Naive B cell (primary cell): ENCODE data around the gene VPS37B. TPM values are rescaled to one million over a fixed set of nuclear protein-coding genes. Genes with fewer than 3 reads are reported as not detected.

Experiments used
- ATAC-seq, 2 donors: fragments of 150-1000 bp; cut with Tn5 transposase; 2 replicates each; pipeline ENCODE4 v1.10.0; 2021; ENCODE audit warnings: low read depth in 2 of 2, mild to moderate bottlenecking in 2 of 2, moderate library complexity in 2 of 2
- DNase-seq: peaks from one replicate; pipeline ENCODE4 v3.0.0; 2022
- H3K27ac Mint-ChIP-seq, 6 donors: one replicate each; pipeline ENCODE4 v1.8.0; 2020 to 2022; ENCODE audit warnings: mild to moderate bottlenecking in 6 of 6, mixed read lengths in 6 of 6, moderate library complexity in 5 of 6, inconsistent platforms in 2 of 6
- H3K27me3 Mint-ChIP-seq, 3 donors: one replicate each; pipeline ENCODE4 v1.8.0; 2021 to 2022; ENCODE audit warnings: mixed read lengths in 3 of 3, mild to moderate bottlenecking in 1 of 3
- H3K36me3 Mint-ChIP-seq, 2 donors: one replicate each; pipeline ENCODE4 v1.8.0; 2020 to 2022; ENCODE audit warnings: mixed read lengths in 2 of 2, inconsistent platforms in 1 of 2, mild to moderate bottlenecking in 1 of 2
- H3K4me1 Mint-ChIP-seq, 3 donors: one replicate each; pipeline ENCODE4 v1.8.0; 2020 to 2022; ENCODE audit warnings: mixed read lengths in 3 of 3, inconsistent platforms in 1 of 3, mild to moderate bottlenecking in 1 of 3, moderate library complexity in 1 of 3
- H3K4me3 Mint-ChIP-seq, 8 donors: one replicate each; pipeline ENCODE4 v1.8.0; 2020 to 2022; ENCODE audit warnings: mild to moderate bottlenecking in 8 of 8, mixed read lengths in 8 of 8, moderate library complexity in 8 of 8, inconsistent platforms in 2 of 8
- H3K9me3 Mint-ChIP-seq, 7 donors: one replicate each; pipeline ENCODE4 v1.8.0; 2020 to 2022; ENCODE audit warnings: mixed read lengths in 7 of 7, mild to moderate bottlenecking in 5 of 7, inconsistent platforms in 2 of 7, moderate library complexity in 1 of 7
- polyA plus RNA-seq, 6 donors: library from polyadenylated mRNA; unstranded; fragments of 300-500 nt; fragmentation: Illumina TruSeq; gene quantifications; one replicate each; pipeline ENCODE4 v1.2.3, GENCODE V29; 2021; ENCODE audit warnings: low read depth in 6 of 6

VPS37B gene
- polyA plus RNA-seq, 6 donors from 2014 or later = 43.4 to 60.9 (median 52.2) TPM

DNA sequence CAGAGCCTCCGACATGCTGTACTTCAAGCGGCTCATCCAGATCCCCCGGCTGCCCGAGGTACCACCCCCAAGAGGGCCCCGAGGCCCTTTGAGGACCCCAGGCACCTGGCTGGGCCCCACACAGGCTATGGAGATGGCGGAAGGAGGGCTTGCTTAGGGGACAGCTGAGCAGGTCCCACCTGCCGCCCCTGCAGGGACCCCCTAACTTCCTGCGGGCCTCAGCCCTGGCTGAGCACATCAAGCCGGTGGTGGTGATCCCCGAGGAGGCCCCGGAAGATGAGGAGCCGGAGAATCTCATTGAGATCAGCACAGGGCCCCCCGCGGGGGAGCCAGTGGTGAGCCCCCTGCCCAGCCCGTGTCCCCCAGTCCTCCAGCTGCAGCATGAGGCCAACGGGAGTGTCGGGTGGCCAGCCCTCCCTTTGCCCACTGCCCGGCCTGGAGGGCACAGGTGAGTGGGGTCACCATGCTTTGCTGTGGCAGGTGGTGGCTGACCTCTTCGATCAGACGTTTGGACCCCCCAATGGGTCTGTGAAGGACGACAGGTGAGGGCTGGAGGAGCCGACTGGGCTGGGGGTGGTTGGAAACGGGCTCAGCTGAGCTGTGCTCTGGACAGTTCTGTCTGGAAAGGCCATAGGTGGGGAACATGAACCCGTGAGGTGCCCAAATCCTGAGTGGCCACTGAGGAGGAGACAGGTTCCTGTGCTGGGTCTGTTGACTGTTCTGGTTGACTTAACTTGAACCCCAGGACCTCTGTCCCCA, 40.7 kb downstream of the VPS37B start:
- no peak overlapping the region for H3K4me3 Mint-ChIP-seq
- H3K27me3 Mint-ChIP-seq = no peaks in the 10 kb centered on the region
- H3K4me1 Mint-ChIP-seq = peaks cover 4 to 12% (median 9%) of the 10 kb centered on the region in 3 donors
- no peak for ATAC-seq
- DNase-seq = no peak
- H3K27ac Mint-ChIP-seq = peak overlapping the region in 2 of 6 donors; percentile 76 to 78
- no peaks in the 10 kb centered on the region for H3K9me3 Mint-ChIP-seq
- H3K36me3 Mint-ChIP-seq = peaks cover 0 to 5% of the 10 kb centered on the region in 2 donors

DNA sequence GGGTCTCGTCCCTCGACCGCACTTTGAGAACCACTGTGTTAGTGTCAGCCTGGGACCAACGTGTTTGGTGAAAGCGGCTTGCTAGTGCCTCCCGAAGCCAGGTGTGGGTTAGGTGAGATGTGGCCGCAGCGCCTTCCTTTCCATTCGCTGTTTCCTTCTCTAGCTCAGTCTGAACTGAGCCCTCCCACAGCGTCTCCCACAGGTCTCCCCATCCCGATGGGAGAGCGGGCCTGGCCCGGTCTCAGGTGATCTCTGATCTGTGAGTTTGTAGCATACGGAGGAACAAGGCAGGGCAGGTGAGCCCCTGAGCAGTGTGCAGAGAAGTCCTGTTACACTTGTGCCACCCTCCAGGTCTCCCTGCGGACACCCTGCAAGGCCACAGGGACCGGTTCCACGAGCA, 41.4 kb downstream of the VPS37B start:
- Mint-ChIP-seq H3K27ac (peak overlapping the region in 3 of 6 donors; percentile 16 to 76 (median 53)), H3K27me3 (no peaks in the 10 kb centered on the region), H3K4me3 (no peak overlapping the region), H3K4me1 (peaks cover 1 to 10% (median 5%) of the 10 kb centered on the region in 3 donors), H3K36me3 (peaks cover 4 to 5% of the 10 kb centered on the region in 2 donors), H3K9me3 (no peaks in the 10 kb centered on the region)
- ATAC-seq = no peak
- DNase-seq = no peak

DNA sequence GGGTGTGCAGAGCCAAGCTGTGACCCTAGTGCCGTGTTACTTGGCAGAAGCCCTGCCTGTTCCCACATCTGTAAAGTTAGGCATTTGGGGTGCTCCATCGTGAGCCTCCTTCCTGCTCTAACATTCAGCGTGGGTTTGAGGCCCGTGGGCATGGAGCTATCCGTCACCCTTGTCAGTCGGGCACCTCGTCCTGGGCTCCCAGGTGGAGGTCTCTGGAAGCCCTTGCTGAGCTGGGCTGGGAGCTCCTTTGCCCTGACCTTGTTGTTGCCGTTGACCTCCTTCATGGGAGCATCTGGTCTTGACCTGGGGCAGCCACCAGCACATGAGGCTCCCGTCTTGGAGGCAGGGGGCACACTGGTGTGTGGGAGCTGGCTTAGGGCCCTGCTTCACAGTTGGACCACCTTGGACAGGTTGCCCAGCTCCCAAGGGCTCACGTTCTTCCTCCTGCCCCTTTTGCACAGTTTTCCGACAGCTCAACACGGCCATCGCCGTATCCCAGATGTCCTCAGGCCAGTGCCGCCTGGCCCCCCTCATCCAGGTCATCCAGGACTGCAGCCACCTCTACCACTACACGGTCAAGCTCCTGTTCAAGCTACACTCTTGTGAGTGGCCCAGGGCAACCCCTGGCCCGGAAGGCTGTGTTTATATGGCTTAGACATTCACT, 42.2 kb downstream of the VPS37B start:
- DNase-seq = no peak
- peaks cover 2 to 8% (median 7%) of the 10 kb centered on the region in 3 donors for H3K4me1 Mint-ChIP-seq
- no peaks in the 10 kb centered on the region for H3K27me3 Mint-ChIP-seq
- H3K27ac Mint-ChIP-seq = peak overlapping the region in 2 of 6 donors; percentile 52 to 94
- H3K9me3 Mint-ChIP-seq = no peaks in the 10 kb centered on the region
- H3K36me3 Mint-ChIP-seq = peaks cover 5 to 7% of the 10 kb centered on the region in 2 donors
- no peak for ATAC-seq
- H3K4me3 Mint-ChIP-seq = no peak overlapping the region

DNA sequence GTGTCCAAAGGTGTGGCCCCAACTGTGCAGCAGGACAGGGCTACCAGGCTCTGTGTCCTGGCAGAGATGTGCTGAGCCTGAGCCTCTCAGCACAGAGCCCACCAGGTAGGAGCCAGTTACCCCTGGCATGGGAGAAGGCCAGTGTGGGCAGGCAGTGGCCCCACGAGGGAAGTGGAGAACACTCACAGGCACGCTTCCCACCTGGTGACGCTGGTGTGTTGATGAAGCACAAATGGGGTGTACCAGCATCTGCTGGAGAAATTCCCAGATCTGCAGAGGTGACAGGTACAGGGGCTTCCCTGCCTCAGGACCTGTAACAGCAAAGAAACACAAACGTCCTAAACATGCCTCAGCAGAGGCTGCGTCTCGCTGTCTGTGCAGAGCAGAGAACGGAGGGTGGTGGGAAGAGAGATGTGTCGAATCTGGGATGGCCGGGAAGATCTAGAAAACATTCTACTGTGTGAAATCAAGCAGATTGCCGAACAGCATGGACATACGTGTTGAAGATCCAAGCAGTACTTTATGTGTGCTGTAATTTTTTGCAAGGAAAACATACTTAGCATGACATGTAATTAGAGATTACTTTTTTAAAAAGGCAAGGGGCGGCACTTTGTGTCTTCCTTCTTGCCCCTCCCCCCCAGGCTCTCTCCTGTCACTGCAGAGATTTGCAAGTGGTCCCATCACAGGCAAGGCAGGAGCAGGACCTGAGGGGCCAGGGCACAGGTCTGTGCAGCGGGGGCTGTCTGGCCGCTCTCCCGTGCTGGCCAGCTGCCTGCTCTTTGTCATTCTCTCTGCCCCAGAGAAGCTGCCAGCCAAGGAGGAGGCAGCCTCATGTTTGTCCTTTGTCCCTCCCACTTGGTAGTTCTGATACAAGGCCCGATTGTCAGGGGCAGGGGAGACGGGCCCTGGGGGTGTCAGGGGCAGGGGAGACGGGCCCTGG, 43.3 kb downstream of the VPS37B start:
- Mint-ChIP-seq H3K36me3 (peaks cover 5 to 7% of the 10 kb centered on the region in 2 donors), H3K27me3 (no peaks in the 10 kb centered on the region), H3K4me1 (peaks cover 2 to 7% (median 6%) of the 10 kb centered on the region in 3 donors)

DNA sequence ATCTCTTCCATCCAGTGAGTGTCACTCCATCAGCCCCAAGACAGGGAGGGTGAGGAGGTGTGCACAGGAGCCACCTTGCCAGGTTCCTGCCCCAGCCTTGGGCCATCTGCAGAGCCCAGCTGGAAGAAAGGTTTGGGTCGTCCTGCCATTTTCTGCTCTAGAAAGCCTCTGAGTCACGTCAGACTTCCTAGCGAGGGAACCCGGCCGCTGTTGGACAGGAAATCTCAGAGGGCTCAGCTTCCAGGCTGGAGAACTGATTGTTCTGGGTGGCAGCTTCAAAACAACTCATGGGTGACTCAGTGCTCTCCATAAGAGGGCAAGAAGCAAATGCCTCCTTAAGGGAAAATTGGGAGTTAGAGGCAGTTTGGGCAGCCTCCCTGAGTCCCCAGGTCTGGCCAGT, 44.1 kb downstream of the VPS37B start:
- ATAC-seq (no peak), DNase-seq (no peak)
- H3K36me3 Mint-ChIP-seq = peaks cover 5 to 7% of the 10 kb centered on the region in 2 donors
- no peaks in the 10 kb centered on the region for H3K27me3 Mint-ChIP-seq
- H3K4me1 Mint-ChIP-seq = peaks cover 2 to 7% (median 6%) of the 10 kb centered on the region in 3 donors
- H3K9me3 Mint-ChIP-seq = no peaks in the 10 kb centered on the region
- H3K4me3 Mint-ChIP-seq = no peak overlapping the region
- H3K27ac Mint-ChIP-seq = peak overlapping the region in 1 of 6 donors; percentile 67

More for the DNA sequence above, 43.3 kb downstream of the VPS37B start:
- H3K27ac Mint-ChIP-seq = peak overlapping the region in 3 of 6 donors; percentile 78 to 82 (median 79)
- no peak for DNase-seq
- ATAC-seq = no peak
- H3K9me3 Mint-ChIP-seq = no peaks in the 10 kb centered on the region
- H3K4me3 Mint-ChIP-seq = no peak overlapping the region

DNA sequence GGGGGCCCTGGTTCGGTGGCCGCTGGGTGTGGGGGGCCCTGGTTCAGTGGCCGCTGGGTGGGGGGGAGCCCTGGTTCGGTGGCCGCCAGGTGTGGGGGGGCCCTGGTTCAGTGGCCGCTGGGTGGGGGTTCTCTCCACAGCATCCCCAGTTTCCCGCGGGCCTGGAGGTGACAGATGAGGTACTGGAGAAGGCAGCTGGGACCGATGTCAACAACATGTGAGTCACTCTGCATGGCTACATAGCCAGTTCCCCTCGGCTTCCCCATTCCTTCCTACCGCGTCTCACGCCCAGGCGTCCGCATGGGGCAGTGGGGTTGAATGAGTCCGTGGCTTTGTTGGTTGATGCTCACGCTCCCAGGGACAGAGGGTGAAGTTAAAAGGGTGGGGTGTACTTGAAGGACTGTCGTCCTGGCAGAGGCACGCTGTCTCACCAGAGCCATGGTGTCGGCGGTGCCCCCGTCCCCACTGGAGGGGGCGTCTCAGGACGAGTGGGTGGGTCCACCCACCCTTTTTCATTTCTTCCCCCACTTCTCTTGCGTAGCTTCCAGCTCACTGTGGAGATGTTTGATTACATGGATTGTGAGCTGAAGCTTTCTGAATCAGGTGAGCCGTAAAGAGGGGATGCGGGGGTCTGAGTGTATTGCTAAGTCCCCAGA, 45.1 kb downstream of the VPS37B start:
- Mint-ChIP-seq H3K4me1 (peaks cover 2 to 8% (median 7%) of the 10 kb centered on the region in 3 donors), H3K4me3 (no peak overlapping the region), H3K27ac (no peak overlapping the region), H3K9me3 (no peaks in the 10 kb centered on the region), H3K27me3 (no peaks in the 10 kb centered on the region), H3K36me3 (peaks cover 5 to 7% of the 10 kb centered on the region in 2 donors)
- DNase-seq (no peak), ATAC-seq (no peak)

DNA sequence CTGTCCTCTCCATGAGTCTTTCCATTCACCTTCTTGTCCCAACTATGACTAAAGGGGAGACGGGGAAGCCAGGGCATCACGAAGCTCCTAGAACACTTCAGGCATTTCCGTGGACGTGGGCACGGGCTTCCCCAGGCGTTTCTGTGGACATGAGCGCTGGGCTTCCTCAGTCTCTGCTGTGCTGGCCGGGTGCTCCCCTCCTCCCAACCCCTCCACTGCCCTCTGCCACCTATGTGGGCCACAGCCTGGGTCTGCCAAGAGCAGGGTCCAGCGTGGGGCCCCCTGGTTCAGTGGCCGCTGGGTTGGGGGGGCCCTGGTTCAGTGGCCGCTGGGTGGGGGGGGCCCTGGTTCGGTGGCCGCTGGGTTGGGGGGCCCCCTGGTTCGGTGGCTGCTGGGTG, 45.9 kb downstream of the VPS37B start:
- H3K4me3 Mint-ChIP-seq = no peak overlapping the region
- H3K27ac Mint-ChIP-seq = peak overlapping the region in 1 of 6 donors; percentile 73
- no peaks in the 10 kb centered on the region for H3K27me3 Mint-ChIP-seq
- H3K36me3 Mint-ChIP-seq = peaks cover 5 to 7% of the 10 kb centered on the region in 2 donors
- ATAC-seq (no peak), DNase-seq (no peak)
- H3K9me3 Mint-ChIP-seq = no peaks in the 10 kb centered on the region
- peaks cover 2 to 12% (median 7%) of the 10 kb centered on the region in 3 donors for H3K4me1 Mint-ChIP-seq

DNA sequence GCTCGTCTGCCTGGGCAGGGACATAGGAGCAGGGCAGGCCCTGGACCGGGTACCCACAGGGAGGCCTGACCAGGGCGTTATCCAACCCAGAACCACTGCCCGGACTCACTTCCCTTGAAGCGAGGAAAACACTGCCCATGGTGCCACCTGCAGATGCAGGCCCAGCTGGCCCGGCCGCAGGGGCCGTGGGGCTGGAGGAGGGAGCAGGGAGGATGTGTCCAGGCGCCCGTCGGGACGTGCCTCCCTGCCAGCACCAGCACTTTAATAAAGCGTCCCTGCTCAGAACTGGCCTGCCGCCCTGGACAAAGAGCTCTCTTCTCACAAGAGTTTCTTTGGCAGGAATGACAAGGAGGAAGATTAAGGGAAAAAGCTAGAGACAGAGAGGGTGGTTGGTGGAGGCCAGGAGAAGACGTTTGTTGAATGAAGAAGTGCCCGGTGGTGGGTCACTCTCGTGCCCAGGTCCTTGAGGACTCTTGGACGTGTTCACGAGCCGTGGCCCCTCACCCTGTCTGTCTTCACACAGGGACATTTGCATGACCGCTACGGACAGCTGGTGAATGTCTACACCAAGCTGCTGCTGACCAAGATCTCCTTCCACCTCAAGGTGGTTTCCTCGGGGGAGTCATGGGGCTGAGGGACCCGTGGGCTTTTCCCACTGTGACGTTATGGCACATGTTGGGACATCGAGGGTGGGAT, 46.4 kb downstream of the VPS37B start:
- Mint-ChIP-seq H3K27me3 (no peaks in the 10 kb centered on the region), H3K36me3 (peaks cover 5 to 7% of the 10 kb centered on the region in 2 donors), H3K9me3 (no peaks in the 10 kb centered on the region), H3K4me3 (peak overlapping the region in 1 of 8 donors; percentile 29), H3K27ac (peak overlapping the region in 3 of 6 donors; percentile 38 to 73 (median 42)), H3K4me1 (peaks cover 5 to 15% (median 7%) of the 10 kb centered on the region in 3 donors)
- DNase-seq = no peak
- no peak for ATAC-seq

DNA sequence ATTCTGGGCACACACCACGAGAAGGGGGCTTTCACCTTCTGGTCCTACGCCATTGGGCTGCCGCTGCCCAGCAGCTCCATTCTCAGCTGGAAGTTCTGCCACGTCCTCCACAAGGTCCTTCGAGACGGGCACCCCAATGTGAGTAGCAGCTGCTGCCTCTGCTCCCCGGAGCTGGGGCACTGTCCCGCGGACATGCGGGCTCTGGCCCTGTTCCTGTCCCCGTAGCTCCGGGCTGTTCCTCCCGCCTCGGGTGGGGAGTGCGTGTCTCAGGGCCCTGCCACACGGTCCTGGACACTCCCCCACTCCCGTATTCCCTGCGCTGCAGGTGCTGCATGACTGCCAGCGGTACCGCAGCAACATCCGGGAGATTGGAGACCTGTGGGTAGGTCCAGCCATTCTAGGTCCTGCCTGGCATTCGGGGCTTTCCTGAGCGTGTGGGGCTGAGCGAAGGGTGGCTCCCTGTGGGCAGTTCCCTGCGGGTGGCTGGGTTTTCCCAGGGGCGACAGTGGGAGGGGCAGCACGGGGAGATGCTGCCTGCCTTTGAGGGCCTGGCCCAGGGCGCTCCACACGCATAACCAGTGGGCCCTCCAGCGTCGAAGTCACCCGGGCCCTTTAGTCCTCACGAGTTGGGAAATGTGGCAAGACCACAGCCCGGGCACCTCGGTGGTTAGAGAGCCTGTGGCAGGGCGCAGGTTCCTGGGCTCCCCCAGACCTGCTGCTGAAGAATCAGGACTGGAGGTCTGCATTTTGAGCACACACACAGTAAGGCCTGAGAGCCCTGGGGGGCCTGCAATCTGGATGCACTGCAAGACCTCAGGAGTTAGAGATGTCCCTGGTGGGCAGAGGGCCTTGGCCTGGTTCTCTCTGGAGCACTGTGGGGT, 47.2 kb downstream of the VPS37B start:
- DNase-seq (no peak), ATAC-seq (no peak)
- Mint-ChIP-seq H3K4me3 (no peak overlapping the region), H3K27ac (peak overlapping the region in 1 of 6 donors; percentile 69), H3K4me1 (peaks cover 13 to 23% (median 13%) of the 10 kb centered on the region in 3 donors), H3K27me3 (no peaks in the 10 kb centered on the region), H3K36me3 (peaks cover 5 to 7% of the 10 kb centered on the region in 2 donors), H3K9me3 (no peaks in the 10 kb centered on the region)

DNA sequence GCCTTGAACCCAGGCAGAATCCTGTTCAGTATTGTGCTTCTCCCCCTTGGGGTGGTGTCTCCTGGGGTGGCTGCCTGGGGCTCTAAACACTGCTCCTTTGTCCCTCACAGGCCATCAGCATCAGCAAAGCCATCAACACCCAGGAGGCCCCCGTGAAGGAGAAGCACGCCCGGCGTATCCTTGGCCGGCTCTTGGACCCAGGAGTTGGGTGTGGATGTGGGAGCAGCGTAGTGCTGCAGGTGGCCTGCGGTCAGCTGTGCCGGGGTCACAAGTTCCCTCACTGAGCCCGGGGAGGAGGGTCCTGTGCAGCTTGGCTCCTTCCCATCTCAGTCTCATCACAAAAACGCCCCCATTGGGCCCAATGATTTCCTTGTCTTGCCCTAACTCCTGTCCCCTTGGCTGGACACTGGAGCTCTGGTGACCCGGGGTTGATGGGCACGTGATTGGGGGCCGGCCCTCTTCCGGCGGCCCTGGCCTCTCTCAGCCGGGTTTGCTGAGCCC, 48.0 kb downstream of the VPS37B start:
- Mint-ChIP-seq H3K4me3 (no peak overlapping the region), H3K36me3 (peaks cover 5 to 7% of the 10 kb centered on the region in 2 donors), H3K27ac (peak overlapping the region in 1 of 6 donors; percentile 83), H3K4me1 (peaks cover 15 to 27% (median 16%) of the 10 kb centered on the region in 3 donors), H3K27me3 (no peaks in the 10 kb centered on the region), H3K9me3 (no peaks in the 10 kb centered on the region)
- ATAC-seq = no peak
- no peak for DNase-seq

DNA sequence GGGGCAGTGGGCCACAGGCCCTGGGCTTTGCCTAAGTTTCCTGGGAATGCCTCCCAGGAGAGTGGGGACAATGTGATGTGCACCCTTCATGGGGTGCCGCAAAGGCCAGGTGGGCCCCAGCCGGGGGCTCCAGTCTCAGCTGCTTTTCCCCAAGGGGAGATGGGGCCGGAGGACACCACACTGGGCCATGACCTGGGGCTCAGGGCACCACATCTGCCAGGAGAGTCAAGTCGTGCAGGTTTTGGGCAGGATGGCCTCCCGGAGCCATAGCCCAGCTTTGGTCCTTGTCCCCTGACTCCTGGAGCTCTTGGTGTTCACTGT, 48.4 kb downstream of the VPS37B start:
- H3K27me3 Mint-ChIP-seq = no peaks in the 10 kb centered on the region

More for the DNA sequence above, 48.4 kb downstream of the VPS37B start:
- peak overlapping the region in 1 of 6 donors; percentile 83 for H3K27ac Mint-ChIP-seq
- ATAC-seq (no peak), DNase-seq (no peak)
- H3K9me3 Mint-ChIP-seq = no peaks in the 10 kb centered on the region
- peaks cover 14 to 30% (median 18%) of the 10 kb centered on the region in 3 donors for H3K4me1 Mint-ChIP-seq
- peaks cover 2 to 7% of the 10 kb centered on the region in 2 donors for H3K36me3 Mint-ChIP-seq
- no peak overlapping the region for H3K4me3 Mint-ChIP-seq
